Lower leg skin (tissue), 3 donors: ENCODE measurements around the gene TPO.

Experiments used
- POLR2A ChIP-seq, 2 donors: fragments of 450-650 bp; IDR thresholded peaks; one replicate each; pipeline ENCODE4 v1.6.1; 2016 to 2017; ENCODE audit warnings: antibody characterized with exemption in 2 of 2, mild to moderate bottlenecking in 1 of 2, moderate library complexity in 1 of 2
- TF ChIP-seq, protein P1 (sequence below), 3 donors: fragments of 450-650 bp; IDR thresholded peaks; one replicate each; pipeline ENCODE4 v1.5.1; 2016; ENCODE audit warnings: antibody characterized with exemption in 3 of 3, mild to moderate bottlenecking in 3 of 3, moderate library complexity in 2 of 3

DNA sequence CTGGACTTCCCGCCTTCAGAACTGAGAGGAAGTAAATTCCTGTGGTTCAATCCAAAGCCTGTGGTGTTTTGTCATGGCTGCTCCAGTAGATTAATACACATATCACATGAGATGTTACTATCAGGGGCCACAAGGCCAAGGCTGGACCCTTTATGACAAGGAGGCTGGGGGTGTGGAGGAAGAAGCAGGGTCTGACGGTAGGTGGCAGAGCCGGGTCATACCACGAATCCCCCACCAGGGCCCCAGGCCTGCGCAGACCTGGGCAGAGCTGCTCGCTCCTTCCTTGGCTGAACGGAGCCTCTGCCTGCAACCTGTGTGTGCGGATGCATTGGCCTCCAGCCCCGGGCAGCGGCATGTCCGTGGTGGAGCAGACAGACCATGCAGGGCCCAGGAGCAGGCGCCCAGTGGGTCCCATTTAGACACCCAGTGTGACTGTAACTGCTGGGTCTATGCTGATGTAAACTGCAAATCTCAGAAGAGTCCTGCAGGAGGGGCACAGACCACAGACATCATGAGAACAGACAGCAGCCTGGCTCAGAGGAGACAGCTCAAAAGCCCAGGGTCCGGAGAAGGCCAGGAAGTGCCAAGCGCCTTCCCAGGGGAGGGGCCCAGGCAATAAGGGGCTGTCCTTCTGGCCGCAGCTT is 175.8 kb downstream of the TPO start:
- TF ChIP-seq, protein P1, sequence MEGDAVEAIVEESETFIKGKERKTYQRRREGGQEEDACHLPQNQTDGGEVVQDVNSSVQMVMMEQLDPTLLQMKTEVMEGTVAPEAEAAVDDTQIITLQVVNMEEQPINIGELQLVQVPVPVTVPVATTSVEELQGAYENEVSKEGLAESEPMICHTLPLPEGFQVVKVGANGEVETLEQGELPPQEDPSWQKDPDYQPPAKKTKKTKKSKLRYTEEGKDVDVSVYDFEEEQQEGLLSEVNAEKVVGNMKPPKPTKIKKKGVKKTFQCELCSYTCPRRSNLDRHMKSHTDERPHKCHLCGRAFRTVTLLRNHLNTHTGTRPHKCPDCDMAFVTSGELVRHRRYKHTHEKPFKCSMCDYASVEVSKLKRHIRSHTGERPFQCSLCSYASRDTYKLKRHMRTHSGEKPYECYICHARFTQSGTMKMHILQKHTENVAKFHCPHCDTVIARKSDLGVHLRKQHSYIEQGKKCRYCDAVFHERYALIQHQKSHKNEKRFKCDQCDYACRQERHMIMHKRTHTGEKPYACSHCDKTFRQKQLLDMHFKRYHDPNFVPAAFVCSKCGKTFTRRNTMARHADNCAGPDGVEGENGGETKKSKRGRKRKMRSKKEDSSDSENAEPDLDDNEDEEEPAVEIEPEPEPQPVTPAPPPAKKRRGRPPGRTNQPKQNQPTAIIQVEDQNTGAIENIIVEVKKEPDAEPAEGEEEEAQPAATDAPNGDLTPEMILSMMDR (IDR thresholded peaks at IDR 0.05) = no peak
- TF ChIP-seq POLR2A (IDR thresholded peaks at IDR 0.05) = no peak
